GM12865 (cell line): Measurements from ENCODE around the gene ZNF521.

ENCODE experiments used
- DNase-seq: peaks from one replicate; pipeline ENCODE4 v3.0.0; 2010; ENCODE audit warnings: low read depth
- H3K4me3 ChIP-seq: 2 replicates; pipeline ENCODE4 v1.5.1; 2011; ENCODE audit warnings: mild to moderate bottlenecking, low read depth, low read length, control low read depth
- TF ChIP-seq, protein P1 (sequence below): IDR thresholded peaks from 2 replicates; pipeline ENCODE4 v1.5.1; 2011; ENCODE audit warnings: low read length, control low read depth, low read depth, inconsistent platforms; ENCODE audit not compliant: insufficient read depth; ENCODE audit errors: missing control alignments

Gene ZNF521

DNA sequence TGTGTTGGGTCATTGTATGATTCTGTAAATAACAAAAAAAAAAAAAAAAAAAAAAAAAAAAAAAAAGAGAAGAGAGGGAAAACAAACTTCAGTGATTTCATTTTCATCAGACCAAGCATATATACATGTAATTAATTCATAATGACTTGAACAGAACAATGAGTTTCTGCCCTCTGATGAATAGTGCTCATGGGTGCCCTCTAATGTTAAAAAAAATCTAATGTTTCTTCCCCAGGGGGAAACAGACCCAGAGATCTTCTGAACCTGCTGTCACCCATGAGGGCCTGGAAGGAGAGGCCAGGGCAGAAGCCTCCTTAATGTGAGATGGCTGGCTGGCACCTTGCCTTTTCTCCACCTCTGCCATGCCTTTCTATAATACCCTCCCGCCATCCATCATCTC is 289.2 kb downstream of the ZNF521 start:
- TF ChIP-seq, protein P1, sequence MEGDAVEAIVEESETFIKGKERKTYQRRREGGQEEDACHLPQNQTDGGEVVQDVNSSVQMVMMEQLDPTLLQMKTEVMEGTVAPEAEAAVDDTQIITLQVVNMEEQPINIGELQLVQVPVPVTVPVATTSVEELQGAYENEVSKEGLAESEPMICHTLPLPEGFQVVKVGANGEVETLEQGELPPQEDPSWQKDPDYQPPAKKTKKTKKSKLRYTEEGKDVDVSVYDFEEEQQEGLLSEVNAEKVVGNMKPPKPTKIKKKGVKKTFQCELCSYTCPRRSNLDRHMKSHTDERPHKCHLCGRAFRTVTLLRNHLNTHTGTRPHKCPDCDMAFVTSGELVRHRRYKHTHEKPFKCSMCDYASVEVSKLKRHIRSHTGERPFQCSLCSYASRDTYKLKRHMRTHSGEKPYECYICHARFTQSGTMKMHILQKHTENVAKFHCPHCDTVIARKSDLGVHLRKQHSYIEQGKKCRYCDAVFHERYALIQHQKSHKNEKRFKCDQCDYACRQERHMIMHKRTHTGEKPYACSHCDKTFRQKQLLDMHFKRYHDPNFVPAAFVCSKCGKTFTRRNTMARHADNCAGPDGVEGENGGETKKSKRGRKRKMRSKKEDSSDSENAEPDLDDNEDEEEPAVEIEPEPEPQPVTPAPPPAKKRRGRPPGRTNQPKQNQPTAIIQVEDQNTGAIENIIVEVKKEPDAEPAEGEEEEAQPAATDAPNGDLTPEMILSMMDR = no peak
- DNase-seq = no peak
- H3K4me3 ChIP-seq = no peak overlapping the region

DNA sequence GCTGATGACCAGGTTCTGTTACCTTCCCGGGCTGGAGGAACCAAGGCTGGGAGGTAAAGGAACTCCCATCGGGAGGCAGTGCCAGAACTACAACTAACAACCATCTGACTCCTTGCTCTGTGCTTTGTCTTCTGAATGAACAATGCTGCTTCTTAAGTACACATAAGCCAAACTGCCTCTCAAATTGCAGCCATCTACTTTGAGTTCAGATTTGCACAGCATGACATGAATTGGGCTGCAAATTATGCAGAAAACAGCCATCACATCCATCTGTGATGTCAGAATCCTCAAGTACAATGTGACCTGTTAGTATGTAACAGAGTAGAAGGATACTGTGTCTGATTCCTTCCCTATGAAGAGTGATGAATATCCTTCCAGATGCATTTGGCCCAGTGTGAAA is 290.6 kb downstream of the ZNF521 start:
- no peak for DNase-seq
- H3K4me3 ChIP-seq = no peak overlapping the region
- TF ChIP-seq, protein P1 = no peak

DNA sequence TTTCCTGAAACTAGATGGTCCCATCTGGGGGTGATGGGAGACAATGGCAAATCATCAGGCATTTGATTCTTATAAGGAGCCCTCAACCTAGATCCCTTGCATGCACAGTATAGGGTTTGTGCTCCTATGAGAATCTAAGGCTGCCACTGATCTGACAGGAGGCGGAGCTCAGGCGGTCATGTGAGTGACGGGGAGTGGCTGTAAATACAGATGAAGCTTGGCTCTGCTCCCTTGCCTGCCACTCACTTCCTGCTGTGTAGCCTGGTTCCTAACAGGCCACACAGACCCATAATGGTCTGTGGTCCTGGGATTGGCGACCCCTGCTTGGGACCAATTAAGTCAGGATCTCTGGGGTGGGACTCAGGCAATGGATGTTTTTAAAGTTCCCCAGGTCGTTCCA is 293.4 kb downstream of the ZNF521 start:
- no peak overlapping the region for H3K4me3 ChIP-seq
- no peak for DNase-seq
- TF ChIP-seq, protein P1 = no peak

DNA sequence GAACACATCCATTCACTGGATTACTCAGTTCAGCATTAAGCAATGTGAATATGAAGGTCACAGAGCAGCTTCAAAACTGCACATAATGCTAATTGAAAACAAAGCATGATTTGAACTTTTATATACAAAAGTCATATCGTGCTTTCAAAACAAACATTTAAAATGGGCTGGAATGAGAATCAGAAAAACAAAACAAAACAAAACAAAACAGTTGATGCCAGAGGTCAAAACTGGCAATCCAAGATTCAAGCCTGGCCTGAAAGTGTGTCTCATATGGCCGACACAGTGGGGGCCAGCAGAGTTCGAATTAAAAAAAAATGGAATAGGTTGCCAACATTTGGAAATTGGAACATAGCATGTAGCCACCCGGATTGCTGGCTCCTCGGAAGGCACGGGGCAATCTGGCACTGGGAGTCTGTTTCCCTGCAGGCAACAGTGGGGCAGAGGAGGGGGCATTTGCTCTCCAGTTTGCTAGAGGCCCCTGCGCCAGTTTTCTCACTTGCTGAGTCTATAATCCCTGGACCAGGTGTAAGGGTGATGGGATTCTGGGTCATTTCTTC is 294.4 kb downstream of the ZNF521 start:
- no peak for DNase-seq
- H3K4me3 ChIP-seq = no peak overlapping the region
- TF ChIP-seq, protein P1 = no peak

DNA sequence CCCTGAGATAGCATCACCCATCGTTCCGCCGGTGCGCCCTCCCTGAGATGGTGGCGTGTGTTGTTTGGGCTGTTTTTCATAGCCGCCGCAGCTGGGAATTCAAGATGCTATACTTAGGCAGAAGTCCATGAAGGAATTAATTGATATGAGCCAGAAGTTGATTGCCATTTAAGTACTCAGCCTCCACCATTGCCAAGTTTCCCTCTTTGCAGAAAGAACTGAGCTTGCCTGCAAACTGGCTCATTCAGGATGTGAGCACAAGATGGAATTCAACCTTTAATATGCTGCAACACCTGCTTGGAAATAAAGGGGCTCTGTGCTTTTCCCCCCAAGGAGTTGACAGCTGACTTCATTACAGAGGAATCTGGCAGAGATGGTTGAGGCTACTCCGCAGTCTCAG is 295.5 kb downstream of the ZNF521 start:
- DNase-seq = no peak
- H3K4me3 ChIP-seq = no peak overlapping the region
- TF ChIP-seq, protein P1 = no peak

DNA sequence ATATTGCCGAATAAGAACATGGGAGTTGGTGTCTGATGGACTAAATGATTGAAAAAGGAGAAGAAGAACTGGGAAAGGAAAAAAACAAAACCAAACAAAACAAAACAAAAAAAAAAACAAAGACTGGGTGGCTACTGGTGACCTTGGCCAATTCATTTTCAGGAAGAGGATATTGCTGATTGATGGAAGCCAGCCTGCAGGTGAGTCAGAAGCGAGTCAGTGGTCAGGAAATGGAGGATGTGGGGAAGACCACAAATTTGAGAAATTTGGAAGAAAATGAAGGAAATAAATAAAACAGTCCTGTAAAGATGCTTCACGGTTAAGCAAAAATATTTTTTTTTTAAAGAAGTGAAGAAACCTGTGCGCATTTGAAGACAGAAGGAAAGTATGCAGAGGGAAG is 296.9 kb downstream of the ZNF521 start:
- TF ChIP-seq, protein P1 = no peak
- no peak overlapping the region for H3K4me3 ChIP-seq
- DNase-seq = no peak

DNA sequence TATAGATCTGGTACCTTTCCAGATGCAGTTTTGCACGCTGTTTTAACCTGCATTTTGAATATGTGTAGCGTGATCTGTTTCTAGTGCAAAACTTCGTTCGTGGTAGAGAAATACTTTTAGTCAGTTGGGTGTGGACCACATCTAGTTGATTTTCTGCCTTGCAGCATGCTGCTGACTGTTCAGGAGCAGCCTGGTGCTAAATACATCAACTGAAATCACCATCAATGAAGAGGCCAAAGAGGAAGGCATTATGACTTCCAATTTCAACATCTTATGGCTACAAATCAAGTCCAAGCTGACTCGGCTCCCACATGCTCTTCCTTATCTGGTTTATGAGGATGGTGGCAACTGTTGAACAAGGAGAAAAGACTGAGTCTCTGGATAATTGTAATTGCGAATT is 298.5 kb downstream of the ZNF521 start:
- TF ChIP-seq, protein P1 = no peak
- H3K4me3 ChIP-seq = no peak overlapping the region

More for the DNA sequence above, 298.5 kb downstream of the ZNF521 start:
- no peak for DNase-seq
